OCI-LY3 (cell line): Measurements from ENCODE around the gene KCTD17.

Experiments used
- H2AFZ ChIP-seq: fragments of 200-600, 300-600 bp; shearing (Covaris generic); 2 replicates; pipeline ENCODE4 v1.6.0; 2014; ENCODE audit warnings: antibody characterized with exemption, low read depth, low read length
- H3K27ac ChIP-seq: fragments of 200-600, 300-600 bp; sonication (generic); 2 replicates; pipeline ENCODE4 v1.5.1; 2014; ENCODE audit warnings: mild to moderate bottlenecking, low read length, moderate library complexity, mixed read lengths
- H3K27me3 ChIP-seq: fragments of 200-600, 300-600 bp; sonication (generic); 2 replicates; pipeline ENCODE4 v1.6.1; 2014; ENCODE audit warnings: low read depth, low read length, mixed read lengths
- H3K36me3 ChIP-seq: fragments of 200-600, 300-600 bp; sonication (generic); replicated peaks from 2 replicates; pipeline ENCODE3; 2014; ENCODE audit warnings: low read depth, low read length, mixed read lengths
- H3K4me1 ChIP-seq: fragments of 300-600, 200-600 bp; sonication (generic); 2 replicates; pipeline ENCODE4 v1.6.1; 2014; ENCODE audit warnings: low read length, mixed read lengths
- H3K4me2 ChIP-seq: fragments of 200-600, 300-600 bp; sonication (generic); 2 replicates; pipeline ENCODE4 v1.6.1; 2014; ENCODE audit warnings: low read length, mixed read lengths
- H3K4me3 ChIP-seq: fragments of 300-600, 200-600 bp; sonication (generic); 2 replicates; pipeline ENCODE4 v1.5.1; 2014; ENCODE audit warnings: antibody characterized with exemption, mild to moderate bottlenecking, low read length, moderate library complexity
- H3K79me2 ChIP-seq: fragments of 300-600, 200-600 bp; shearing (Covaris generic); 2 replicates; pipeline ENCODE4 v1.6.1; 2014; ENCODE audit warnings: mild to moderate bottlenecking, low read length, mixed read lengths
- H3K9ac ChIP-seq: fragments of 300-600, 200-600 bp; shearing (Covaris generic); 2 replicates; pipeline ENCODE4 v1.6.0; 2014; ENCODE audit warnings: mild to moderate bottlenecking, low read length, moderate library complexity
- H3K9me3 ChIP-seq: fragments of 200-600, 300-600 bp; shearing (Covaris generic); 2 replicates; pipeline ENCODE4 v1.6.1; 2014; ENCODE audit warnings: low read length, mixed read lengths; ENCODE audit not compliant: insufficient read depth
- H4K20me1 ChIP-seq: fragments of 200-600, 300-600 bp; sonication (generic); 2 replicates; pipeline ENCODE4 v1.6.1; 2016; ENCODE audit warnings: low read length, mixed read lengths; ENCODE audit not compliant: insufficient read depth
- CTCF ChIP-seq: fragments of 200-600, 300-600 bp; sonication (generic); IDR thresholded peaks from 2 replicates; pipeline ENCODE4 v1.5.1; 2014; ENCODE audit warnings: antibody characterized with exemption, low read length, low read depth
- EZH2phosphoT487 ChIP-seq: fragments of 200-600 bp; shearing (Covaris generic); IDR thresholded peaks from 2 replicates; pipeline ENCODE4 v1.6.1; 2018; ENCODE audit warnings: antibody characterized with exemption, mixed run types, low read depth

Gene KCTD17

GRCh38 chr22:37074537-37074936 is 23.0 kb downstream of the KCTD17 start:
- H3K27me3 ChIP-seq, result no peaks in the 10 kb centered on the region

GRCh38 chr22:37075046-37075445 is 23.5 kb downstream of the KCTD17 start:
- TF ChIP-seq CTCF (no peak), EZH2phosphoT487 (no peak)
- H2AFZ ChIP-seq, result no peak overlapping the region
- H3K4me1 ChIP-seq, result peaks cover 20% of the 10 kb centered on the region
- H3K27me3 ChIP-seq, result no peaks in the 10 kb centered on the region
- no peak overlapping the region for H3K9ac ChIP-seq
- no peaks in the 10 kb centered on the region for H3K79me2 ChIP-seq
- peaks cover 5% of the 10 kb centered on the region for H4K20me1 ChIP-seq
- no peak overlapping the region for H3K4me2 ChIP-seq
- H3K27ac ChIP-seq, result no peak overlapping the region
- peaks cover 64% of the 10 kb centered on the region for H3K36me3 ChIP-seq
- H3K9me3 ChIP-seq, result no peaks in the 10 kb centered on the region
- H3K4me3 ChIP-seq, result no peak overlapping the region

More at GRCh38 chr22:37074537-37074936, 23.0 kb downstream of the KCTD17 start:
- H3K4me3 ChIP-seq, result no peak overlapping the region
- no peak for TF ChIP-seq EZH2phosphoT487
- no peaks in the 10 kb centered on the region for H3K9me3 ChIP-seq
- H4K20me1 ChIP-seq, result peaks cover 5% of the 10 kb centered on the region
- H3K79me2 ChIP-seq, result no peaks in the 10 kb centered on the region
- no peak overlapping the region for H3K9ac ChIP-seq
- peaks cover 15% of the 10 kb centered on the region for H3K4me1 ChIP-seq
- H3K36me3 ChIP-seq, result peaks cover 63% of the 10 kb centered on the region
- no peak overlapping the region for H3K27ac ChIP-seq
- no peak overlapping the region for H2AFZ ChIP-seq
- H3K4me2 ChIP-seq, result no peak overlapping the region

- H3K4me3 ChIP-seq, result no peak overlapping the region
Observed at GRCh38 chr22:37075822-37076433, 24.4 kb downstream of the KCTD17 start.

GRCh38 chr22:37077802-37078448 is 26.4 kb downstream of the KCTD17 start:
- Histone ChIP-seq H3K4me1 (peaks cover 47% of the 10 kb centered on the region), H3K9ac (peak overlapping the region; percentile 3; the same call in 1 of the 2 replicates), H3K36me3 (peaks cover 65% of the 10 kb centered on the region), H3K79me2 (no peaks in the 10 kb centered on the region), H3K27ac (peak overlapping the region; percentile 58), H2AFZ (no peak overlapping the region), H4K20me1 (no peaks in the 10 kb centered on the region), H3K9me3 (no peaks in the 10 kb centered on the region), H3K27me3 (no peaks in the 10 kb centered on the region), H3K4me3 (no peak overlapping the region), H3K4me2 (peak overlapping the region; percentile 26; the same call in 1 of the 2 replicates)
- TF ChIP-seq CTCF (peak; percentile 99), EZH2phosphoT487 (no peak)

More at GRCh38 chr22:37075822-37076433, 24.4 kb downstream of the KCTD17 start:
- H3K27me3 ChIP-seq, result no peaks in the 10 kb centered on the region
- peaks cover 29% of the 10 kb centered on the region for H3K4me1 ChIP-seq
- H3K9ac ChIP-seq, result no peak overlapping the region
- no peak overlapping the region for H2AFZ ChIP-seq
- H3K79me2 ChIP-seq, result no peaks in the 10 kb centered on the region
- peaks cover 63% of the 10 kb centered on the region for H3K36me3 ChIP-seq
- no peaks in the 10 kb centered on the region for H3K9me3 ChIP-seq
- H3K27ac ChIP-seq, result no peak overlapping the region
- TF ChIP-seq CTCF, result no peak
- TF ChIP-seq EZH2phosphoT487, result no peak
- no peak overlapping the region for H3K4me2 ChIP-seq
- peaks cover 5% of the 10 kb centered on the region for H4K20me1 ChIP-seq
